Stimulated activated CD4-positive, alpha-beta T cell treated with anti-CD3 and anti-CD28 coated beads, Interleukin-2, amount 100 ng/mL, for 48 hours (primary cell): Measurements from ENCODE around the gene AKR1B1.

ENCODE experiments used
- DNase-seq, 2 donors: peaks; one replicate each; pipeline ENCODE4 v3.0.0-alpha.2; 2020

The AKR1B1 gene

GRCh38 chr7:134443396-134444070 lies 15.4 kb downstream of the AKR1B1 start:
- no peak for DNase-seq

- no peak for DNase-seq
These were observed 16.3 kb downstream of the AKR1B1 start for GRCh38 chr7:134442441-134443220.

GRCh38 chr7:134441264-134441663 lies 17.6 kb downstream of the AKR1B1 start:
- DNase-seq, result no peak

GRCh38 chr7:134440476-134440875 lies 18.4 kb downstream of the AKR1B1 start:
- no peak for DNase-seq

GRCh38 chr7:134440067-134440466 lies 18.8 kb downstream of the AKR1B1 start:
- no peak for DNase-seq

- no peak for DNase-seq
These were observed 20.0 kb downstream of the AKR1B1 start for GRCh38 chr7:134438946-134439345.

- DNase-seq, result no peak
These were observed 23.6 kb downstream of the AKR1B1 start for GRCh38 chr7:134435161-134435920.

- DNase-seq, result no peak
These were observed 24.2 kb downstream of the AKR1B1 start for GRCh38 chr7:134434701-134435100.

- DNase-seq, result no peak
These were observed 25.5 kb downstream of the AKR1B1 start for GRCh38 chr7:134433430-134433829.

GRCh38 chr7:134432296-134433152 lies 26.4 kb downstream of the AKR1B1 start:
- DNase-seq, result peak; percentile 56 to 62

- DNase-seq, result no peak
These were observed 27.1 kb downstream of the AKR1B1 start for GRCh38 chr7:134431815-134432214.

- DNase-seq, result no peak
These were observed 29.4 kb downstream of the AKR1B1 start for GRCh38 chr7:134429481-134429880.

- DNase-seq, result no peak
These were observed 30.0 kb downstream of the AKR1B1 start for GRCh38 chr7:134428942-134429341.

- no peak for DNase-seq
These were observed 31.0 kb downstream of the AKR1B1 start for GRCh38 chr7:134427896-134428295.

GRCh38 chr7:134425777-134426176 lies 33.1 kb downstream of the AKR1B1 start:
- DNase-seq, result no peak

GRCh38 chr7:134422638-134423037 lies 36.3 kb downstream of the AKR1B1 start:
- no peak for DNase-seq

- no peak for DNase-seq
These were observed 36.9 kb downstream of the AKR1B1 start for GRCh38 chr7:134422008-134422407.

- DNase-seq, result no peak
These were observed 38.3 kb downstream of the AKR1B1 start for GRCh38 chr7:134420424-134421125.

GRCh38 chr7:134419875-134420274 lies 39.0 kb downstream of the AKR1B1 start:
- no peak for DNase-seq

- no peak for DNase-seq
These were observed 39.8 kb downstream of the AKR1B1 start for GRCh38 chr7:134419085-134419484.

GRCh38 chr7:134415700-134416099 lies 43.2 kb downstream of the AKR1B1 start:
- DNase-seq, result no peak

GRCh38 chr7:134414109-134414508 lies 44.8 kb downstream of the AKR1B1 start:
- no peak for DNase-seq
